ENCODE measurements around the gene FSD1. TPM values are rescaled to one million over a fixed set of nuclear protein-coding genes. Genes with fewer than 3 reads are reported as not detected.

The FSD1 gene
- total RNA-seq, 2 experiments from 2014 or later: 21.0 to 21.3 TPM

GRCh38 chr19:4367781-4368127, 63.4 kb downstream of the FSD1 start:
- Mint-ChIP-seq H3K4me1 (peaks cover 32% of the 10 kb centered on the region), H3K9me3 (no peaks in the 10 kb centered on the region), H3K4me3 (no peak overlapping the region), H3K36me3 (no peaks in the 10 kb centered on the region), H3K27me3 (no peaks in the 10 kb centered on the region), H3K27ac (peak overlapping the region; percentile 68)
- no peak for DNase-seq

- Mint-ChIP-seq H3K27me3 (no peaks in the 10 kb centered on the region), H3K36me3 (no peaks in the 10 kb centered on the region), H3K9me3 (no peaks in the 10 kb centered on the region), H3K4me3 (peak overlapping the region; percentile 53), H3K27ac (peak overlapping the region; percentile 95), H3K4me1 (peaks cover 32% of the 10 kb centered on the region)
- no peak for DNase-seq
Measured at GRCh38 chr19:4368128-4368820, 63.9 kb downstream of the FSD1 start.

GRCh38 chr19:4369109-4369887, 64.9 kb downstream of the FSD1 start:
- Mint-ChIP-seq H3K4me1 (peaks cover 35% of the 10 kb centered on the region), H3K27ac (peak overlapping the region; percentile 95), H3K27me3 (no peaks in the 10 kb centered on the region), H3K4me3 (peak overlapping the region; percentile 75), H3K36me3 (peaks cover 2% of the 10 kb centered on the region), H3K9me3 (no peaks in the 10 kb centered on the region)
- peak; percentile 82 for DNase-seq

- Mint-ChIP-seq H3K27me3 (no peaks in the 10 kb centered on the region), H3K4me1 (peaks cover 35% of the 10 kb centered on the region), H3K36me3 (peaks cover 2% of the 10 kb centered on the region)
Measured at GRCh38 chr19:4369888-4370260, 65.5 kb downstream of the FSD1 start.

GRCh38 chr19:4370418-4371041, 66.1 kb downstream of the FSD1 start:
- DNase-seq: no peak
- peak overlapping the region; percentile 50 for H3K4me3 Mint-ChIP-seq
- no peaks in the 10 kb centered on the region for H3K9me3 Mint-ChIP-seq
- peaks cover 36% of the 10 kb centered on the region for H3K4me1 Mint-ChIP-seq
- no peaks in the 10 kb centered on the region for H3K27me3 Mint-ChIP-seq
- H3K27ac Mint-ChIP-seq: peak overlapping the region; percentile 95
- peaks cover 2% of the 10 kb centered on the region for H3K36me3 Mint-ChIP-seq

More at GRCh38 chr19:4369888-4370260, 65.5 kb downstream of the FSD1 start:
- H3K27ac Mint-ChIP-seq: peak overlapping the region; percentile 95
- no peaks in the 10 kb centered on the region for H3K9me3 Mint-ChIP-seq
- peak; percentile 85 for DNase-seq
- H3K4me3 Mint-ChIP-seq: peak overlapping the region; percentile 75

- Mint-ChIP-seq H3K27ac (peak overlapping the region; percentile 95), H3K4me1 (peaks cover 46% of the 10 kb centered on the region)
Measured at GRCh38 chr19:4371247-4372164, 67.1 kb downstream of the FSD1 start.

GRCh38 chr19:4372165-4373012, 68.0 kb downstream of the FSD1 start:
- Mint-ChIP-seq H3K36me3 (peaks cover 2% of the 10 kb centered on the region), H3K4me1 (peaks cover 50% of the 10 kb centered on the region), H3K27me3 (no peaks in the 10 kb centered on the region), H3K27ac (peak overlapping the region; percentile 15), H3K4me3 (no peak overlapping the region), H3K9me3 (no peaks in the 10 kb centered on the region)
- DNase-seq: no peak

More at GRCh38 chr19:4371247-4372164, 67.1 kb downstream of the FSD1 start:
- Mint-ChIP-seq H3K36me3 (peaks cover 2% of the 10 kb centered on the region), H3K9me3 (no peaks in the 10 kb centered on the region), H3K27me3 (no peaks in the 10 kb centered on the region), H3K4me3 (no peak overlapping the region)
- no peak for DNase-seq

DNA sequence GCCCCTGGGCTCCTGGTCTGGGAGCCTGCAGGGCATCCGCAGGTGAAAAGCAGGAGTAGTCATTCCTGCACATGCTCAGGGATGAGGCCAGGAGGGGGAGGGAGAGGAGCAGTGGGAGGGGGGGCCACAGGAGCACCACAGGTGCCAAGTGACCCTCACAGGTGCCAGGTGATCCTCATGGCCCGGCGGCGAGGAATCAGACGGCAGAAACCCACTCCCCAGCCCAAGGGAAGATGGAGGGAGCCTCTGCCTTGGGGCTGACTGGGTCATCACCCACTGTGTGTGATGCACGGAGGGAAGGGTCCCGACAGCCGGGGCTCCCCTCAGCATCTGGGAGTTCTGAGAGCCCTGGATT, 68.6 kb downstream of the FSD1 start:
- H3K9me3 Mint-ChIP-seq: no peaks in the 10 kb centered on the region
- H3K4me3 Mint-ChIP-seq: no peak overlapping the region
- no peak for DNase-seq
- H3K4me1 Mint-ChIP-seq: peaks cover 50% of the 10 kb centered on the region
- no peaks in the 10 kb centered on the region for H3K27me3 Mint-ChIP-seq
- peaks cover 2% of the 10 kb centered on the region for H3K36me3 Mint-ChIP-seq
- no peak overlapping the region for H3K27ac Mint-ChIP-seq

Other genes with a start within 250 kb of the FSD1 start
- 10 to 100 TPM; 34.9 to 35.9 TPM for gene ZBTB7A, start 237.7 kb upstream of the FSD1 start, total RNA-seq
- gene MAP2K2, start 180.5 kb upstream of the FSD1 start, total RNA-seq: 100 to 1,000 TPM; 120 to 121 TPM
- not detected for gene CREB3L3, start 151.0 kb upstream of the FSD1 start, total RNA-seq
- 10 to 100 TPM; 27.1 to 27.2 TPM for gene SIRT6, start 122.0 kb upstream of the FSD1 start, total RNA-seq
- 1 to 10 TPM; 1.6 TPM for gene ANKRD24, start 121.9 kb upstream of the FSD1 start, total RNA-seq
- gene EBI3, start 75.1 kb upstream of the FSD1 start, total RNA-seq: 1 to 10 TPM; 6.7 to 8.6 TPM
- gene YJU2, start 57.5 kb upstream of the FSD1 start, total RNA-seq: 10 to 100 TPM; 37.6 to 38.5 TPM
- not detected for gene SHD, start 25.3 kb upstream of the FSD1 start, total RNA-seq
- 10 to 100 TPM; 12.6 to 14.7 TPM for gene TMIGD2, start 2.2 kb upstream of the FSD1 start, total RNA-seq
- 10 to 100 TPM; 12.3 to 13.1 TPM for gene STAP2, start 34.2 kb downstream of the FSD1 start, total RNA-seq
- gene MPND, start 39.0 kb downstream of the FSD1 start, total RNA-seq: 10 to 100 TPM; 15.6 to 18.8 TPM
- 10 to 100 TPM; 40.3 to 41.1 TPM for gene SH3GL1, start 95.9 kb downstream of the FSD1 start, total RNA-seq
- gene CHAF1A, start 98.0 kb downstream of the FSD1 start, total RNA-seq: 10 to 100 TPM; 76.8 to 77.6 TPM
- gene UBXN6, start 153.2 kb downstream of the FSD1 start, total RNA-seq: 10 to 100 TPM; 37.0 to 37.8 TPM
- gene HDGFL2, start 167.7 kb downstream of the FSD1 start, total RNA-seq: 10 to 100 TPM; 45.5 to 47.0 TPM
- gene PLIN4, start 213.9 kb downstream of the FSD1 start, total RNA-seq: not detected
- under 1 TPM; 0.32 to 0.56 TPM for gene PLIN5, start 230.6 kb downstream of the FSD1 start, total RNA-seq
- under 1 TPM; 0.19 to 0.38 TPM for gene LRG1, start 235.4 kb downstream of the FSD1 start, total RNA-seq